Astrocyte (in vitro differentiated cells and primary cell): ENCODE data around the gene MRPL40. TPM values are rescaled to one million over a fixed set of nuclear protein-coding genes. Genes with fewer than 3 reads are reported as not detected.
A peak's percentile ranks its signal among the peaks of the same experiment; 100 is the strongest.
"Not testable (repeated sequence)": the region's sequence is repeated elsewhere in the genome, so short reads cannot be mapped to it uniquely, and the experiment has no call there.

Experiments used
- DNase-seq: peaks from one replicate; pipeline ENCODE4 v3.0.0-alpha.2; 2010; ENCODE audit warnings: low read depth
- FAIRE-seq: peaks from 2 replicates; lab custom pipeline; 2011; peaks lifted over from hg19 to GRCh38; lab: Jason Lieb, UNC
- H2AFZ ChIP-seq: 2 replicates; pipeline ENCODE4 v1.6.0; 2012; ENCODE audit warnings: low read depth, low read length, inconsistent platforms
- H3K27ac ChIP-seq: 2 replicates; pipeline ENCODE4 v1.5.1; 2011; ENCODE audit warnings: low read depth, low read length, inconsistent platforms
- H3K27me3 ChIP-seq: 2 replicates; pipeline ENCODE4 v1.6.0; 2011; ENCODE audit warnings: low read length, inconsistent platforms; ENCODE audit not compliant: insufficient read depth
- H3K36me3 ChIP-seq: 2 replicates; pipeline ENCODE4 v1.5.1; 2011; ENCODE audit warnings: low read length, inconsistent platforms; ENCODE audit not compliant: insufficient read depth
- H3K4me1 ChIP-seq: 2 replicates; pipeline ENCODE4 v1.5.1; 2011; ENCODE audit warnings: low read length, inconsistent platforms; ENCODE audit not compliant: insufficient read depth
- H3K4me2 ChIP-seq: 2 replicates; pipeline ENCODE4 v1.6.0; 2012; ENCODE audit warnings: low read length, inconsistent platforms
- H3K4me3 ChIP-seq: 2 replicates; pipeline ENCODE4 v1.5.1; 2011; ENCODE audit warnings: low read depth, mild to moderate bottlenecking, low read length, inconsistent platforms; ENCODE audit not compliant: insufficient read depth
- H3K79me2 ChIP-seq: 2 replicates; pipeline ENCODE4 v1.6.0; 2012; ENCODE audit warnings: mild to moderate bottlenecking, low read length, inconsistent platforms; ENCODE audit not compliant: insufficient read depth
- H3K9ac ChIP-seq: 2 replicates; pipeline ENCODE4 v1.6.0; 2012; ENCODE audit warnings: mild to moderate bottlenecking, low read length, inconsistent platforms
- H3K9me3 ChIP-seq: 2 replicates; pipeline ENCODE4 v1.5.1; 2012; ENCODE audit warnings: low read depth, mild to moderate bottlenecking, low read length, inconsistent platforms; ENCODE audit not compliant: insufficient read depth
- H4K20me1 ChIP-seq: 2 replicates; pipeline ENCODE4 v1.6.0; 2012; ENCODE audit warnings: low read length, inconsistent platforms; ENCODE audit not compliant: insufficient read depth
- H3K27ac Mint-ChIP-seq: one replicate; pipeline ENCODE4 v1.8.0; 2021; ENCODE audit warnings: mild to moderate bottlenecking, mixed read lengths; ENCODE audit not compliant: unreplicated experiment
- H3K27me3 Mint-ChIP-seq: one replicate; pipeline ENCODE4 v1.8.0; 2021; ENCODE audit warnings: low read depth, mixed read lengths; ENCODE audit not compliant: unreplicated experiment
- H3K36me3 Mint-ChIP-seq: one replicate; pipeline ENCODE4 v1.8.0; 2021; ENCODE audit warnings: low read depth, mixed read lengths; ENCODE audit not compliant: unreplicated experiment
- H3K4me1 Mint-ChIP-seq: one replicate; pipeline ENCODE4 v1.8.0; 2021; ENCODE audit warnings: low read depth, mixed read lengths; ENCODE audit not compliant: unreplicated experiment
- H3K4me3 Mint-ChIP-seq: one replicate; pipeline ENCODE4 v1.8.0; 2021; ENCODE audit warnings: mild to moderate bottlenecking, moderate library complexity, mixed read lengths; ENCODE audit not compliant: unreplicated experiment
- H3K9me3 Mint-ChIP-seq: one replicate; pipeline ENCODE4 v1.8.0; 2021; ENCODE audit warnings: mild to moderate bottlenecking, mixed read lengths; ENCODE audit not compliant: unreplicated experiment
- EZH2 ChIP-seq: IDR thresholded peaks from 2 replicates; pipeline ENCODE4 v1.6.1; 2012; ENCODE audit warnings: mild to moderate bottlenecking, low read length, inconsistent platforms; ENCODE audit not compliant: insufficient read depth
- total RNA-seq: library from RNA; stranded (reverse); gene quantifications from 2 replicates; pipeline ENCODE4 v1.2.1, GENCODE V29; 2021
- TF ChIP-seq, protein P1 (sequence below): IDR thresholded peaks from 2 replicates; pipeline ENCODE4 v1.5.1; 2011; ENCODE audit warnings: low read depth, mild to moderate bottlenecking, inconsistent platforms, low read length, moderate library complexity; ENCODE audit not compliant: insufficient read depth

MRPL40 gene
- total RNA-seq, 1 donor from 2014 or later = 34.7 TPM

- Histone ChIP-seq H2AFZ (no peak overlapping the region), H3K9me3 (no peaks in the 10 kb centered on the region), H3K4me2 (no peak overlapping the region), H3K27ac (no peak overlapping the region), H3K4me1 (peaks cover 4% of the 10 kb centered on the region), H3K4me3 (no peak overlapping the region), H3K9ac (no peak overlapping the region), H3K36me3 (peaks cover 9% of the 10 kb centered on the region), H3K79me2 (peaks cover 31% of the 10 kb centered on the region), H3K27me3 (no peaks in the 10 kb centered on the region), H4K20me1 (peaks cover 10% of the 10 kb centered on the region)
- FAIRE-seq (no peak), DNase-seq (no peak)
- Mint-ChIP-seq H3K9me3 (no peaks in the 10 kb centered on the region), H3K36me3 (peaks cover 5% of the 10 kb centered on the region), H3K4me3 (no peak overlapping the region), H3K27ac (no peak overlapping the region), H3K27me3 (no peaks in the 10 kb centered on the region), H3K4me1 (peaks cover 12% of the 10 kb centered on the region)
- TF ChIP-seq, protein P1, sequence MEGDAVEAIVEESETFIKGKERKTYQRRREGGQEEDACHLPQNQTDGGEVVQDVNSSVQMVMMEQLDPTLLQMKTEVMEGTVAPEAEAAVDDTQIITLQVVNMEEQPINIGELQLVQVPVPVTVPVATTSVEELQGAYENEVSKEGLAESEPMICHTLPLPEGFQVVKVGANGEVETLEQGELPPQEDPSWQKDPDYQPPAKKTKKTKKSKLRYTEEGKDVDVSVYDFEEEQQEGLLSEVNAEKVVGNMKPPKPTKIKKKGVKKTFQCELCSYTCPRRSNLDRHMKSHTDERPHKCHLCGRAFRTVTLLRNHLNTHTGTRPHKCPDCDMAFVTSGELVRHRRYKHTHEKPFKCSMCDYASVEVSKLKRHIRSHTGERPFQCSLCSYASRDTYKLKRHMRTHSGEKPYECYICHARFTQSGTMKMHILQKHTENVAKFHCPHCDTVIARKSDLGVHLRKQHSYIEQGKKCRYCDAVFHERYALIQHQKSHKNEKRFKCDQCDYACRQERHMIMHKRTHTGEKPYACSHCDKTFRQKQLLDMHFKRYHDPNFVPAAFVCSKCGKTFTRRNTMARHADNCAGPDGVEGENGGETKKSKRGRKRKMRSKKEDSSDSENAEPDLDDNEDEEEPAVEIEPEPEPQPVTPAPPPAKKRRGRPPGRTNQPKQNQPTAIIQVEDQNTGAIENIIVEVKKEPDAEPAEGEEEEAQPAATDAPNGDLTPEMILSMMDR = no peak
- TF ChIP-seq EZH2 = no peak
Observed at GRCh38 chr22:19434829-19435580, 2.7 kb downstream of the MRPL40 start.

- H3K4me1 ChIP-seq, H3K4me1 Mint-ChIP-seq, DNase-seq, FAIRE-seq, H3K36me3 Mint-ChIP-seq, H3K27me3 ChIP-seq, H3K9me3 ChIP-seq, H3K4me3 ChIP-seq, H3K9ac ChIP-seq, H3K36me3 ChIP-seq, H2AFZ ChIP-seq, H3K27me3 Mint-ChIP-seq, H3K27ac ChIP-seq, H3K4me2 ChIP-seq, H3K27ac Mint-ChIP-seq, H3K9me3 Mint-ChIP-seq: not testable (repeated sequence)
- H3K4me3 Mint-ChIP-seq = peak overlapping the region; percentile 51
- Histone ChIP-seq H3K79me2 (peaks cover 31% of the 10 kb centered on the region), H4K20me1 (peaks cover 10% of the 10 kb centered on the region)
Observed at GRCh38 chr22:19436444-19437161, 4.3 kb downstream of the MRPL40 start.

DNA sequence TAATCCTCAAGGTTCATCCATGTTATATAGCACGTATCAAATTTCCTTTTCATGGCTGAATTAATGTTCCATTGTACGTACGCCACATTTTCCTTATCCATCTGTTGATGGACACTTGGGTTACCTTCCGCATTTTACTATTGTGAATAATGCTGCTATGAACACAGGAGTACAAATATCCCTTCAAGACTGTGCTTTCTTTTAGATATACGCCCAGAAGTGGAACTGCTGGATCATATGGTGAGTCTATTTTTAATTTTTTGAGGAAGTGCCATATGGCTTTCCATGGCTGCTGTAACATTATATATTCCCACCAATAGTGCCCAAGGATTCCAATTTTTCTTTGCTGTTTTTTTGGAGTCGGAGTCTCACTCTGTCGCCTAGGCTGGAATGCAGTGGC lies 6.0 kb downstream of the MRPL40 start:
- Histone ChIP-seq H4K20me1 (peaks cover 25% of the 10 kb centered on the region), H3K4me1 (no peaks in the 10 kb centered on the region), H2AFZ (no peak overlapping the region), H3K27ac (no peak overlapping the region), H3K27me3 (no peaks in the 10 kb centered on the region), H3K9ac (no peak overlapping the region), H3K4me3 (no peak overlapping the region), H3K4me2 (no peak overlapping the region), H3K9me3 (no peaks in the 10 kb centered on the region), H3K36me3 (peaks cover 10% of the 10 kb centered on the region), H3K79me2 (peaks cover 39% of the 10 kb centered on the region)
- Mint-ChIP-seq H3K36me3 (peaks cover 9% of the 10 kb centered on the region), H3K27me3 (no peaks in the 10 kb centered on the region), H3K27ac (no peak overlapping the region), H3K4me3 (no peak overlapping the region), H3K4me1 (peaks cover 2% of the 10 kb centered on the region), H3K9me3 (no peaks in the 10 kb centered on the region)
- FAIRE-seq (no peak), DNase-seq (no peak)
- no peak for TF ChIP-seq EZH2
